A549 treated with AZD9567 at 1 μM for 4 hours (cell line): Measurements from ENCODE around the gene SIAE. TPM values are rescaled to one million over a fixed set of nuclear protein-coding genes. Genes with fewer than 3 reads are reported as not detected.

Source experiments
- total RNA-seq: library from RNA; stranded (reverse); fragments of 200-300 nt; extraction: Qiagen RNA extraction; gene quantifications from 5 replicates; pipeline ENCODE4 v1.2.3, GENCODE V29; 2022; ENCODE audit not compliant: insufficient read depth

SIAE gene
- 14.9 to 22.7 TPM (median 15.6 TPM) in 5 replicates for total RNA-seq

GRCh38 chr11:124673333-124674167, at the start of gene SIAE, which contains the start of gene SPA17:
Gene SIAE (minus strand): TSS chr11:124673739. CDS start chr11:124673708, 31 bp downstream.
Gene SPA17 (plus strand): TSS chr11:124673904. CDS start chr11:124675265, 1,361 bp downstream.

GRCh38 chr11:124622531-124623451, 50.7 kb downstream of the SIAE start, which contains the start of gene TBRG1:
Gene TBRG1 (plus strand): TSS chr11:124622864. CDS start chr11:124623084, 220 bp downstream.

GRCh38 chr11:124611064-124611463, 62.5 kb downstream of the SIAE start, which contains the start of gene PANX3:
Gene PANX3 (plus strand): TSS chr11:124611428. CDS start chr11:124611557, 129 bp downstream.

Other genes starting within 250 kb of the SIAE start
- not detected in 5 replicates for gene OR8B4, start 248.9 kb downstream of the SIAE start, total RNA-seq
- not detected in 5 replicates for gene OR8B8, start 228.0 kb downstream of the SIAE start, total RNA-seq
- gene OR8B12, start 130.1 kb downstream of the SIAE start, total RNA-seq = not detected in 5 replicates
- gene OR8A1, start 103.7 kb downstream of the SIAE start, total RNA-seq = not detected in 5 replicates
- not detected in 5 replicates for gene PANX3, start 62.3 kb downstream of the SIAE start, total RNA-seq
- 11.5 to 17.9 TPM (median 16.5 TPM) in 5 replicates for gene TBRG1, start 50.9 kb downstream of the SIAE start, total RNA-seq
- gene SPA17, start 165 bp upstream of the SIAE start, total RNA-seq = 16.9 to 38.2 TPM (median 17.8 TPM) in 5 replicates
- 4.0 to 11.9 TPM (median 10.6 TPM) in 5 replicates for gene NRGN, start 66.2 kb upstream of the SIAE start, total RNA-seq
- not detected in 5 replicates for gene VSIG2, start 78.5 kb upstream of the SIAE start, total RNA-seq
- 7.0 to 13.5 TPM (median 11.6 TPM) in 5 replicates for gene ESAM, start 88.6 kb upstream of the SIAE start, total RNA-seq
- gene MSANTD2, start 126.7 kb upstream of the SIAE start, total RNA-seq = 5.6 to 6.5 TPM (median 6.2 TPM) in 5 replicates
- 2.0 to 3.0 TPM (median 2.9 TPM) in 5 replicates for gene ROBO3, start 191.7 kb upstream of the SIAE start, total RNA-seq
- gene ROBO4, start 224.1 kb upstream of the SIAE start, total RNA-seq = not detected in 5 replicates
- gene HEPN1, start 245.5 kb upstream of the SIAE start, total RNA-seq = not detected in 5 replicates